ENCODE measurements around the gene H2AZ1.

The H2AZ1 gene

DNA sequence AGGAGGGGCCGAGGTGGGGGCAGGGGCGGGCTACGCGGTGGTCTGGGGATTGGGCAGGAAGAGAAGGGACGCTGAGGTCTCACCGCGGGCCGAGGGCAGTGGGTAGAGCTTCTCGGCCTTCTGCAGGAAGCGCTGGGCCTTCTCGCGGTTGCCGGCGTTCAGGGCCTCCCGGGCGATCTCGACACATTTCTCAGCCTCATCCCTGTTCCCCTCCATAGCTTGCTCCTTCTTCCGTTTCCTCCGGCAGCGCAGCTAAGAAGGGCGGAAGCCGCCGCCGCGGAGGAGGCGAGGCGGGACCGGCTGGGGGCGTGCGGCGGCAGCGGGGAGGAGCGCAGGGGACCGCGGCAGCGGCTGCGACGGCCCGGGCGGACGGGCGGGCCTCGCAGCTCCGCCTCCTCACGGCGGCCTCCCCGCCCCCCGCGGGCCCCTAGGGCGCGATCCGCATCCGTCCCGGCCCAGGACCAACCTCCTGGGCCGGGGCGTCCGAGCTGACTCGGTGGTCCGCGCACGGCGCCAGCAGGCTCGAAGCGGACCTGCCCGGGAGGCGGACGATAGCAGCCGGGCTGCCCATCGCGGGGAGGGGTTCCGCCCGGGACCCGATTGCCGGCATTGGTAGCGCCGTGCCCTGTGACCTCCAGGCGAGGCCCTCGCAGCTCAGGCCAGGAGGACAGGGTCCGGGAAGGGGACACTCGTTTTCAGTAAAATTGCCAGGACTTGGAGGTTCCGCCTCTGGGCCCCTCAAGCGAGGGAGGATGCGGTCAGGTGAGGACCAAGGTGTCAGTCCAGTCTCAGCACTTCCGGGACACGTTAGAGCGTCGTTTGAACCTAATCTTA lies 3.5 kb downstream of the H2AZ1 start, which contains the start of gene DNAJB14:
DNAJB14 (minus strand) TSS at position 263 of the 834 bp plus-strand sequence; CDS start at position 216, 47 bp downstream.
- DNase-seq (ENCODE audit: low spot score), result peak; percentile 81

DNA sequence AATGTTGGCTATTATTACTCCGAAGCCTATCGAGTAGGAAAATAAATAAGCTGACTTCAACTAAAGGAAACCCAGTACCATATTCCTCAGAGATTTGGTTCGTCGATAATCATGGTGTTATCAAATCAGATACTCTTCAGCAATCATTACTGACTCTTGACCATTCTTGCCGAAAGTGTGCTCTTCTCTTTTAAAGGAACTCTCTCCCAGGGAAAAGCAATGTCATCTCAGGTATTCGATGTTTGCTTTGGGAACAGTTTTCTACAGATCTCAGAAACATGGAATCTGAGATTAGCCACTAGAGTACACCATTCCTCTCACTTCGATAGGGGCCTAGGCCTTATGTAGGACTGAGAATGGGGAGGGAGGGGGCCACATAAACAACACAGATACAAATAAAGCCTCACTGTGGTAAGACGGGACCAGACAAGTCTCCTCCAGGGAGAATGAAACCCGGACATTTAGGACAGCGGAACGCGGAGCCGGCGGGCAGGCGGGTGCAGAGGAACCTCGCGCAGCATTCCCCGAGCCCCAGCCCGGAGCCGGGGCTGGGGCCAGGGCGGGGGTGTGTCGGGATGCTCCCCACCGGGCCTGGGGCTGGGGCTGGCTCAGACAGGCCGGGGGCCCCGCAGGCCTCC lies 4.2 kb downstream of the H2AZ1 start:
- DNase-seq (ENCODE audit: low spot score), result peak; percentile 29

DNA sequence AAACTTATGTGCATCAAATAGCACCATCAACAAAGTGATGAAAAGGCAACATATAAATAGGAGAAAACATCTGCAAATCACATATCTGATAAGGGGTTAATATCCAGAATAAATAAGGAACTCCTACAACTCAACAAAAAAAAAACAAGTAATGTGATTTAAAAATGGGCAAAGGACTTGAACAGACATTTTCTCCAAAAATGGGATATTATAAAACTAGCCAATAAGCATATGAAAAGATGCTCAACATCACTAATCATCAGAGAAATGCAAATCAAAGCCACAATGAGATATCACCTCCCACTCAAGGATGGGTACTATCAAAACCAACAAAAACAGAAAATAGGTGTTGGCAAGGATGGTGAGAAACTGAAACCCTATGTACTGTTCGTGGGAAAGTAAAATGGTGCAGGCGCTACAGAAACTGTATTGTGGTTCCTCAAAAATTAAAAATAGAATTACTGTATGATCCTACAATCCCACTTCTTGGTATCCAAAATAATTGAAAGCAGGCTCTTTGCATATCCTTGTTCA lies 6.1 kb downstream of the H2AZ1 start:
- DNase-seq (ENCODE audit: low spot score), result no peak

DNA sequence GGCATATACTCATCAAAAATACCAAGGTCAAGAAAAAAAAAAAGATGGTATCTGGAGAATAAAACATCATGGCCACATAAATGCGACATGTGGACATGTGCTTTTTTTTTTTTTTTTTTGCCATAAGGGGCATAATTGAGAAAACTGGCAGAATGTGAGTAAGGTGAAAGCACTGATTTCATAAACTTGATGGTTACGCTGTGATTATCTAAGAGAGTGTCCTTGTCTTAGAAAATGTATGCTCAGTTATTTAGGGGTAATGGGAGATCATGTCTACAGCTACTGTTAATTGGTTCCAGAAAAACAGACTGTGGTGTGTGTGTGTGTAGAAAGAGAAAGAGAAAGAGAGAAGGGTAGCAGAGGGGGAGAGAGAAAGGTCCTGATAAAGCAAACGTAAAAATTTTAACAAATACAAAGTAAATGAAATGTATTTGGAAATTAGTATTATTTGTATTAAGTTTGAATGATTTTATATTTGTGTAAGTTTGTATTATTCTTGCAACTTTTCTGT lies 11.8 kb downstream of the H2AZ1 start:
- no peak for DNase-seq (ENCODE audit: low spot score)

GRCh38 chr4:99934891-99935290 lies 15.2 kb downstream of the H2AZ1 start:
- DNase-seq (ENCODE audit: low spot score), result no peak

DNA sequence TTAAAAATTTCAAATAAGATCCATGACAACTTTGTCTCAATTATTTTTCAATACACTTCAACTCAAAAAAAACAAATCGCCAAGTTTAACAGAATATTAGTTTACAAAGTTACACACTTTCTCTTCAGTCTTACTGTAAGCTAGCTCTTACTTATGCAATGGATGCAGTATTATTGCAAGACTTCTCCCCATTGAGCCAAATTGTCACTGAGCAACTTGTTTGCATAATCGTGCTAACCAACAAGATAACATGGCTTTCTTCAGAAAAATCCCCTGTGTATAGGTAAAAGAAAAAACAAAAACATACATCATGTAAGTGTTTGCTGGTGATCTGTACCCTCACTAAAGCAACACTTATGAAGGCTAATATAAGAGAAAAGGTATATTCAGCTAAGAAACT lies 22.5 kb downstream of the H2AZ1 start:
- no peak for DNase-seq (ENCODE audit: low spot score)

GRCh38 chr4:99921174-99921573 lies 28.9 kb downstream of the H2AZ1 start:
- no peak for DNase-seq (ENCODE audit: low spot score)

DNA sequence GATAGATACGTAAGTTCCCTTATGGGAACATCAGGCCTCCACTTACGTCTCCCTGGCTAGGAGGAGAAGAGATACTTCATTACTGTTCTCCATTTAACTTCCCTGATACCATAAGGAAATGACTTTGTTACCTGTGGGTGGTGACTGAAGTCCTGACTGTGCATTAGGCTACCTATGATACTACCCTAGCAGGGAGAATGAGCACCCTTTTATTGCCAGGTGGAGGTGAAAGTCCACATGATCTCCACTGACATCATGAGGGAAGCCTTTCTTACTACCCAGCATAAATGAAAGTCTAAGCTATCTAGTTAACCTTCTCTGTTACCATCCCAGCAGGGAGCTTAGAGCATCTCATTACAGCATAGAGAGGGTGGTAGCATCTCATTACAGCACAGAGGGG lies 31.4 kb downstream of the H2AZ1 start:
- no peak for DNase-seq (ENCODE audit: low spot score)

DNA sequence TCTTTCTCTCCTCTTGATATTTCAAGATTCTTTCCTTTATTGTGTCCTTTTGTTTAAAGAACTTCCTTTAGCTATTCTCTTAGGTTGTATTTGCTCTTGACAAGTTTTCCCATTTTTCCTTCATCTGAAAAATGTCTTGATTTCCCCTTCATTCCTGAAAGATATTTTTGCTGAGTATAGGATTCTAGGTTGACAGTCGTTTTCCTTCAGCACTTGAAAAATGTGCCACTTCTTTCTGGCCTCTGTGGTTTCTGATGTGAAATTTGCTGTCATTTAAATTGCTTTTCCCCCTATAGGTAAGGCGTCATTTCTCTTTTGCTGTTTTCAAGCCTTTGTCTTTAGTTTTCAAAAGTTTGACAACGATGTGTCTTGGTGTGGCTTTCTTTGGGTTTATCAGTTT lies 32.5 kb downstream of the H2AZ1 start:
- no peak for DNase-seq (ENCODE audit: low spot score)

- no peak for DNase-seq (ENCODE audit: low spot score)
Observed at GRCh38 chr4:99915449-99915848, 34.6 kb downstream of the H2AZ1 start.

Measured in Ammon's horn (tissue), 1 donor.